ENCODE results near the gene GSE1.

Gene GSE1

GRCh38 chr16:85607796-85608514 is 5.2 kb upstream of the GSE1 start:
- DNase-seq = no peak

- no peak for DNase-seq
These were observed 4.6 kb upstream of the GSE1 start for GRCh38 chr16:85608515-85608885.

- no peak for DNase-seq
These were observed 4.2 kb upstream of the GSE1 start for GRCh38 chr16:85608887-85609286.

GRCh38 chr16:85609539-85609938 is 3.6 kb upstream of the GSE1 start:
- DNase-seq = no peak

- no peak for DNase-seq
These were observed 3.1 kb upstream of the GSE1 start for GRCh38 chr16:85610059-85610445.

- DNase-seq = peak; percentile 84
These were observed 2.5 kb upstream of the GSE1 start for GRCh38 chr16:85610446-85611193.

GRCh38 chr16:85611194-85611443 is 2.0 kb upstream of the GSE1 start:
- no peak for DNase-seq

GRCh38 chr16:85611444-85612190 is 1.5 kb upstream of the GSE1 start:
- peak; percentile 68 for DNase-seq

GRCh38 chr16:85612191-85612800 is 826 bp upstream of the GSE1 start:
- peak; percentile 32 for DNase-seq

GRCh38 chr16:85613604-85614337 is 649 bp downstream of the GSE1 start:
- DNase-seq = peak; percentile 26

GRCh38 chr16:85614338-85615013 is 1.4 kb downstream of the GSE1 start:
- no peak for DNase-seq

GRCh38 chr16:85615014-85615851 is 2.1 kb downstream of the GSE1 start:
- peak; percentile 36 for DNase-seq

GRCh38 chr16:85615852-85616606 is 2.9 kb downstream of the GSE1 start:
- DNase-seq = peak; percentile 96

- DNase-seq = peak; percentile 85
These were observed 3.6 kb downstream of the GSE1 start for GRCh38 chr16:85616607-85617321.

GRCh38 chr16:85617948-85618347 is 4.8 kb downstream of the GSE1 start:
- no peak for DNase-seq

GRCh38 chr16:85618521-85618920 is 5.4 kb downstream of the GSE1 start:
- DNase-seq = no peak

- no peak for DNase-seq
These were observed 6.2 kb downstream of the GSE1 start for GRCh38 chr16:85619101-85619891.

GRCh38 chr16:85620374-85620773 is 7.3 kb downstream of the GSE1 start:
- no peak for DNase-seq

All from inflammatory macrophage treated with lipopolysaccharide for 4 hours (primary cell).